Mesenchymal stem cell (in vitro differentiated cells and primary cell): Measurements from ENCODE around the gene KLHL29.

Experiments used
- DNase-seq: peaks from one replicate; pipeline ENCODE4 v3.0.0-alpha.2; 2013
- H2AFZ ChIP-seq: one replicate; pipeline ENCODE4 v1.6.1; 2013; ENCODE audit warnings: low read depth, mild to moderate bottlenecking, control low read depth, inconsistent platforms, low read length, moderate library complexity
- H2AK5ac ChIP-seq: 2 replicates; pipeline ENCODE4 v1.6.1; 2013; ENCODE audit warnings: low read length, moderate library complexity, mild to moderate bottlenecking, inconsistent platforms; ENCODE audit not compliant: severe bottlenecking
- H2BK120ac ChIP-seq: one replicate; pipeline ENCODE4 v1.6.1; 2013; ENCODE audit warnings: low read depth, mild to moderate bottlenecking, inconsistent platforms, low read length, moderate library complexity
- H2BK12ac ChIP-seq, 2 experiments: one replicate each; pipeline ENCODE4 v1.6.1; 2013; ENCODE audit warnings: inconsistent platforms in 2 of 2, low read length in 2 of 2, mild to moderate bottlenecking in 2 of 2, moderate library complexity in 2 of 2, control low read depth in 1 of 2
- H2BK15ac ChIP-seq: one replicate; pipeline ENCODE4 v1.6.1; 2013; ENCODE audit warnings: mild to moderate bottlenecking, low read depth, inconsistent platforms; ENCODE audit not compliant: poor library complexity, severe bottlenecking
- H2BK5ac ChIP-seq: 2 replicates; pipeline ENCODE4 v1.6.1; 2013; ENCODE audit warnings: low read depth, mild to moderate bottlenecking, low read length, control low read depth, inconsistent platforms; ENCODE audit not compliant: poor library complexity, severe bottlenecking
- H3K14ac ChIP-seq, 2 experiments: one replicate each; pipeline ENCODE4 v1.6.1; 2013; ENCODE audit warnings: inconsistent platforms in 2 of 2, low read length in 2 of 2, control low read depth in 1 of 2, mild to moderate bottlenecking in 1 of 2, moderate library complexity in 1 of 2
- H3K18ac ChIP-seq, 2 experiments: one replicate each; pipeline ENCODE4 v1.6.1; 2013; ENCODE audit warnings: inconsistent platforms in 2 of 2, low read length in 2 of 2, control low read depth in 1 of 2, low read depth in 1 of 2, mild to moderate bottlenecking in 1 of 2
- H3K23ac ChIP-seq, 2 experiments: one replicate each; pipeline ENCODE4 v1.6.1; 2013; ENCODE audit warnings: inconsistent platforms in 2 of 2, low read length in 2 of 2, mild to moderate bottlenecking in 2 of 2, moderate library complexity in 2 of 2, control low read depth in 1 of 2
- H3K27ac ChIP-seq: 2 replicates; pipeline ENCODE4 v1.5.1; 2013; ENCODE audit warnings: mild to moderate bottlenecking, moderate library complexity, low read length, control low read depth, inconsistent platforms; ENCODE audit not compliant: poor library complexity, severe bottlenecking
- H3K27me3 ChIP-seq, 2 experiments: 2 replicates each; pipeline versions ENCODE4 v1.6.1 to v1.7.0; 2013; ENCODE audit warnings: low read length in 2 of 2, mild to moderate bottlenecking in 2 of 2, moderate library complexity in 2 of 2, control low read depth in 1 of 2, inconsistent platforms in 1 of 2; ENCODE audit not compliant: control insufficient read depth in 1 of 2, insufficient read depth in 1 of 2
- H3K36me3 ChIP-seq, 2 experiments: 2 replicates each; pipeline versions ENCODE4 v1.6.1 to v1.7.0; 2013; ENCODE audit warnings: low read length in 2 of 2, control low read depth in 1 of 2, inconsistent platforms in 1 of 2, low read depth in 1 of 2, mild to moderate bottlenecking in 1 of 2; ENCODE audit not compliant: insufficient read depth in 2 of 2, control insufficient read depth in 1 of 2
- H3K4ac ChIP-seq, 2 experiments: one replicate each; pipeline ENCODE4 v1.6.1; 2013; ENCODE audit warnings: inconsistent platforms in 2 of 2, low read length in 2 of 2, mild to moderate bottlenecking in 2 of 2, moderate library complexity in 2 of 2, control low read depth in 1 of 2, low read depth in 1 of 2
- H3K4me1 ChIP-seq: 2 replicates; pipeline ENCODE4 v1.6.1; 2013; ENCODE audit warnings: low read depth, low read length, control low read depth; ENCODE audit not compliant: control insufficient read depth, insufficient read depth
- H3K4me2 ChIP-seq: 2 replicates; pipeline ENCODE4 v1.6.1; 2013; ENCODE audit warnings: low read length, mild to moderate bottlenecking, inconsistent platforms; ENCODE audit not compliant: poor library complexity, severe bottlenecking
- H3K4me3 ChIP-seq, 2 experiments: 2 replicates each; pipeline versions ENCODE4 v1.5.1 to v1.7.0; 2013; ENCODE audit warnings: low read length in 2 of 2, mild to moderate bottlenecking in 2 of 2, control low read depth in 1 of 2, low read depth in 1 of 2; ENCODE audit not compliant: insufficient read depth in 1 of 2
- H3K79me1 ChIP-seq: replicated peaks from 2 replicates; pipeline ENCODE4 v1.6.1; 2013; ENCODE audit warnings: mild to moderate bottlenecking, control low read depth, low read length, inconsistent platforms; ENCODE audit not compliant: poor library complexity, severe bottlenecking
- H3K9ac ChIP-seq: 2 replicates; pipeline ENCODE4 v1.7.0; 2013; ENCODE audit warnings: mild to moderate bottlenecking, low read length, moderate library complexity
- H3K9me3 ChIP-seq: 2 replicates; pipeline ENCODE4 v1.7.0; 2013; ENCODE audit warnings: mild to moderate bottlenecking, low read length; ENCODE audit not compliant: control insufficient read depth
- H4K8ac ChIP-seq: one replicate; pipeline ENCODE4 v1.6.1; 2013; ENCODE audit warnings: inconsistent platforms, mild to moderate bottlenecking, low read length, moderate library complexity
- H4K91ac ChIP-seq: one replicate; pipeline ENCODE4 v1.6.1; 2013; ENCODE audit warnings: mild to moderate bottlenecking, low read length, inconsistent platforms
- WGBS: methylation state at CpG from one replicate; pipeline ENCODE4 v1.1.7; 2013; ENCODE audit warnings: mixed read lengths; 5-methylcytosine and 5-hydroxymethylcytosine counted together

KLHL29 gene

GRCh38 chr2:23417310-23417709 is 32.3 kb downstream of the KLHL29 start:
- no peak for DNase-seq
- no peak overlapping the region for H2BK5ac ChIP-seq
- no peak overlapping the region for H3K14ac ChIP-seq
- H3K9ac ChIP-seq = no peak overlapping the region
- peaks cover 23% of the 10 kb centered on the region for H3K4me1 ChIP-seq
- H2BK120ac ChIP-seq = peak overlapping the region; percentile 90
- no peak overlapping the region for H2AK5ac ChIP-seq
- no peak overlapping the region for H3K4me2 ChIP-seq
- peaks cover 39% of the 10 kb centered on the region for H3K79me1 ChIP-seq
- no peak overlapping the region for H3K4me3 ChIP-seq
- peak overlapping the region; percentile 78 to 90 for H3K18ac ChIP-seq
- no peak overlapping the region for H3K27ac ChIP-seq
- no peak overlapping the region for H2AFZ ChIP-seq
- H2BK12ac ChIP-seq = peak overlapping the region; percentile 76 to 97
- 98% methylated on average over 12 of the region's 12 CpGs for WGBS
- H3K4ac ChIP-seq = peak overlapping the region; percentile 14 to 51
- H4K91ac ChIP-seq = peak overlapping the region; percentile 56
- H3K23ac ChIP-seq = no peak overlapping the region
- no peaks in the 10 kb centered on the region for H3K9me3 ChIP-seq
- H2BK15ac ChIP-seq = no peak overlapping the region
- H3K36me3 ChIP-seq = no peaks in the 10 kb centered on the region
- peak overlapping the region; percentile 12 for H4K8ac ChIP-seq
- H3K27me3 ChIP-seq = no peaks in the 10 kb centered on the region

DNA sequence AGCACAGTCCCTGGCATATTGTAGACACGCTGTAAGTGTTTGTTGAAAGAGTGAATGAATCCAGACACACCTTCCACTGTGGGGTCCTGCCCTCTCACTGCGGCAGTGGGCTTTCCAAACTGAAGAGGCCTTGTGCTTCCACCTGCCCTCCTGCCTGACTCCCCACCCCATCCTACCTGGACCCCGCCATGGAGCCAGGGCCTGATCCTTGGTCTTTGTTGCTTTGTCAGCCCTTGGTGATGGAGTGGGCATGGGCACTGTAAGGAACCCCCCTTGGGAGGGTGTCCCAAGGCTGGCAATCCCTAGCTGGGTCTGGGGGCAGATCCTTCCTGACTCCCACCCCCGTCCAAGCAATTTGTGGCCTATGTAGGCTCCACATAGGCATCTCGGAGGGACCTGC is 33.1 kb downstream of the KLHL29 start:
- H3K4ac ChIP-seq = peak overlapping the region; percentile 51 to 60
- peak overlapping the region; percentile 89 for H4K8ac ChIP-seq
- H2BK5ac ChIP-seq = no peak overlapping the region
- H2BK120ac ChIP-seq = peak overlapping the region; percentile 90
- H3K4me3 ChIP-seq = peak overlapping the region in 1 of 2 experiments; percentile 51
- H2AFZ ChIP-seq = no peak overlapping the region
- H3K14ac ChIP-seq = peak overlapping the region in 1 of 2 experiments; percentile 68
- peak overlapping the region; percentile 94 for H4K91ac ChIP-seq
- peak overlapping the region; percentile 97 for H2BK12ac ChIP-seq
- no peaks in the 10 kb centered on the region for H3K36me3 ChIP-seq
- no peak overlapping the region for H3K23ac ChIP-seq
- DNase-seq = no peak
- H2AK5ac ChIP-seq = peak overlapping the region; percentile 71
- H2BK15ac ChIP-seq = peak overlapping the region; percentile 74
- peaks cover 22% of the 10 kb centered on the region for H3K4me1 ChIP-seq
- no peaks in the 10 kb centered on the region for H3K27me3 ChIP-seq
- peak overlapping the region; percentile 2 for H3K27ac ChIP-seq
- H3K79me1 ChIP-seq = peaks cover 35% of the 10 kb centered on the region
- peak overlapping the region; percentile 88 for H3K9ac ChIP-seq
- H3K9me3 ChIP-seq = no peaks in the 10 kb centered on the region
- H3K18ac ChIP-seq = peak overlapping the region; percentile 78 to 90
- 71% methylated on average over 4 of the region's 5 CpGs for WGBS
- H3K4me2 ChIP-seq = no peak overlapping the region

GRCh38 chr2:23418461-23418911 is 33.5 kb downstream of the KLHL29 start:
- Histone ChIP-seq H3K18ac (peak overlapping the region in 1 of 2 experiments; percentile 25), H3K79me1 (peaks cover 34% of the 10 kb centered on the region), H2AK5ac (peak overlapping the region; percentile 71), H3K14ac (no peak overlapping the region), H3K9me3 (no peaks in the 10 kb centered on the region), H2AFZ (no peak overlapping the region), H2BK120ac (peak overlapping the region; percentile 90), H3K4ac (peak overlapping the region; percentile 49 to 65), H3K4me2 (no peak overlapping the region), H2BK5ac (no peak overlapping the region), H4K8ac (peak overlapping the region; percentile 70), H3K27me3 (no peaks in the 10 kb centered on the region), H3K27ac (peak overlapping the region; percentile 28), H3K9ac (peak overlapping the region; percentile 88), H3K36me3 (no peaks in the 10 kb centered on the region), H4K91ac (peak overlapping the region; percentile 62), H2BK15ac (no peak overlapping the region), H2BK12ac (peak overlapping the region; percentile 17 to 97), H3K23ac (no peak overlapping the region), H3K4me3 (peak overlapping the region in 1 of 2 experiments; percentile 51), H3K4me1 (peaks cover 22% of the 10 kb centered on the region)
- DNase-seq = peak; percentile 94
- WGBS = 9% methylated on average over 6 of the region's 6 CpGs

DNA sequence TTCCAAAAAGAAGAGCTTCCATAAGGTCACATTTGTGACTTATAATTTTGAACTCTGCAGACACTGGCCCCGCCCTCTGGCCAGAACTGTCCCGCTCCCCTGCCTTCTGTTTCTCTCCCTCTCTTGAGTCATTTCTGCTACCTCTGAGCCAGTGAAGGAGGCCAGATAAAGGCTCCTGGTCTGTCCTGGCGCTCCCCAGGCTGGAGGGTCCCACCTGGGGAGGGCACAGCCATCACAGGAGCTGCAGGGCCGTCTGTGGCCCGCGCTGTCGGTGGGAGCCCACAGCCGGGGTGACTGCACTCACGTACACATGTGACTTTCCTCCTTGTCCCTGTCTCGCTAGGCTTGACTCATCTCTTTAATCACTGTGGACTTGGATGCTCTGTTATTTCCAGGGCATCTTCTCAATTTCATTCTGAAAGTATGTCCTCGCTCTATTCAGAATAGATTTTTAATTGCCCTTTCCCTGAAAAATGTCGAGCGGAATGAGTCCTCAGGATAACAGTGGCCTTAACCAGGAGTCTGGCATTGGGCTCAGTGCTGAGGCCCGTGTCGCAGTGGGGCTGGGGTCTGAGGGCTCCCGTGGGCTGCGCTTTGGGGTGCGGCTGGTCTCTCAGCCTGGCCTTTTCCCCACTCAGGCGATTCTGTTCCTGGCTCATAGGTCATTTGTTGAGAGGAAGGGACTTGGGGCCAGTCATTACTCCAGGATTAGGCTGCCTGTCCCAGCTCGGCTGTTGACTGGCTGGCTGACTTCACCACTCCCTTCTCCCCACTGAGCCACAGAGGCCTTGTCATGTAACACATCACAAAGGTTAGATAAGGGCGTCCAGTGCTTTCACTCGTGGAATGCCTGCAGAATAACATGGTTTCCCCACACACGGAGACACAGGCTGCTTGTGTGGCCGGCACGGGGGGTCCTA is 34.5 kb downstream of the KLHL29 start:
- Histone ChIP-seq H3K18ac (peak overlapping the region; percentile 63 to 90), H3K4me2 (no peak overlapping the region), H3K27me3 (no peaks in the 10 kb centered on the region), H4K91ac (peak overlapping the region; percentile 89), H3K9ac (peak overlapping the region; percentile 88), H2BK15ac (peak overlapping the region; percentile 85), H3K4me1 (peaks cover 18% of the 10 kb centered on the region), H3K36me3 (no peaks in the 10 kb centered on the region), H3K9me3 (no peaks in the 10 kb centered on the region), H3K79me1 (peaks cover 26% of the 10 kb centered on the region), H3K4me3 (peak overlapping the region in 1 of 2 experiments; percentile 51), H3K27ac (no peak overlapping the region), H2AFZ (no peak overlapping the region), H2AK5ac (no peak overlapping the region), H3K4ac (peak overlapping the region; percentile 39 to 92), H2BK5ac (no peak overlapping the region), H2BK120ac (peak overlapping the region; percentile 88), H4K8ac (peak overlapping the region; percentile 67), H2BK12ac (peak overlapping the region; percentile 80 to 97), H3K23ac (no peak overlapping the region), H3K14ac (peak overlapping the region in 1 of 2 experiments; percentile 86)
- peak; percentile 61 for DNase-seq
- 86% methylated on average over 25 of the region's 25 CpGs for WGBS
